SK-N-SH (cell line): Measurements from ENCODE around the gene SLC10A7.

Experiments used
- EP300 ChIP-seq, 2 experiments: IDR thresholded peaks; 2 replicates each; pipeline versions ENCODE4 v1.4.0 to v1.6.1; 2012; ENCODE audit warnings: borderline replicate concordance in 1 of 2, low read depth in 1 of 2, low read length in 1 of 2
- FOXM1 ChIP-seq: IDR thresholded peaks from 2 replicates; pipeline ENCODE4 v1.4.0; 2012; ENCODE audit warnings: low read depth, mild to moderate bottlenecking
- MEF2A ChIP-seq: IDR thresholded peaks from 2 replicates; pipeline ENCODE4 v1.4.0; 2012; ENCODE audit warnings: low read depth, borderline replicate concordance
- POLR2AphosphoS5 ChIP-seq: IDR thresholded peaks from 2 replicates; pipeline ENCODE4 v1.6.1; 2012; ENCODE audit warnings: low read depth, low read length
- USF2 ChIP-seq: fragments of 150-350 bp; IDR thresholded peaks from 2 replicates; pipeline ENCODE4 v1.6.1; 2017; ENCODE audit warnings: antibody characterized with exemption, low read length, low read depth, borderline replicate concordance
- TF ChIP-seq, protein P1 (sequence below): fragments of 200-600 bp; sonication (generic); IDR thresholded peaks from 2 replicates; pipeline ENCODE4 v1.6.1; 2017; ENCODE audit warnings: antibody characterized with exemption, mild to moderate bottlenecking, moderate library complexity

DNA sequence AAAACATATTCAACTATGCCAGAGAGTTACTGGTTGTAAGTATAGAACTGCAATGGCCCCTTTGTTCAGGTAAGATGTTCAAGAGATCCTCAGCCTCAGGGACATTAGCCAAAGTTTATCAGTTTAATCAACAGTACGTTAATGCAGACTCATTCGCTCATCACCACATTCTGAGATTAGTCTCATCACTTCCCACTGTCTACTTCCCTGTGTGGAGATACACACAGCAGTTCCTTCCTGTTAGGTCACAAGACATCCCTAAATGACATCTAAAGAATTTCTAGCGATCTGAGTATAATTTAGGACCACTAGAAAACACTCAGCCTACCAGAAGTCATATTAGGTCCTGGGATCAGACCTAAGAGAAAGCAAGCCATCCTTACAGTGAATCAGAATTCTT is 10.4 kb downstream of the SLC10A7 start:
- TF ChIP-seq MEF2A (no peak), FOXM1 (no peak), POLR2AphosphoS5 (no peak), USF2 (no peak), EP300 (IDR thresholded peaks at IDR 0.05; ENCODE audit: borderline replicate concordance in 1 of 2, low read depth in 1 of 2, low read length in 1 of 2) (no peak)
- TF ChIP-seq, protein P1, sequence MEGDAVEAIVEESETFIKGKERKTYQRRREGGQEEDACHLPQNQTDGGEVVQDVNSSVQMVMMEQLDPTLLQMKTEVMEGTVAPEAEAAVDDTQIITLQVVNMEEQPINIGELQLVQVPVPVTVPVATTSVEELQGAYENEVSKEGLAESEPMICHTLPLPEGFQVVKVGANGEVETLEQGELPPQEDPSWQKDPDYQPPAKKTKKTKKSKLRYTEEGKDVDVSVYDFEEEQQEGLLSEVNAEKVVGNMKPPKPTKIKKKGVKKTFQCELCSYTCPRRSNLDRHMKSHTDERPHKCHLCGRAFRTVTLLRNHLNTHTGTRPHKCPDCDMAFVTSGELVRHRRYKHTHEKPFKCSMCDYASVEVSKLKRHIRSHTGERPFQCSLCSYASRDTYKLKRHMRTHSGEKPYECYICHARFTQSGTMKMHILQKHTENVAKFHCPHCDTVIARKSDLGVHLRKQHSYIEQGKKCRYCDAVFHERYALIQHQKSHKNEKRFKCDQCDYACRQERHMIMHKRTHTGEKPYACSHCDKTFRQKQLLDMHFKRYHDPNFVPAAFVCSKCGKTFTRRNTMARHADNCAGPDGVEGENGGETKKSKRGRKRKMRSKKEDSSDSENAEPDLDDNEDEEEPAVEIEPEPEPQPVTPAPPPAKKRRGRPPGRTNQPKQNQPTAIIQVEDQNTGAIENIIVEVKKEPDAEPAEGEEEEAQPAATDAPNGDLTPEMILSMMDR: no peak
